KMS-11 (cell line): ENCODE data around the gene BCL2L2.

ENCODE experiments used
- H2AFZ ChIP-seq: fragments of 200-600 bp; sonication (generic); 2 replicates; pipeline ENCODE4 v1.6.1; 2016; ENCODE audit warnings: antibody characterized with exemption, mixed run types, low read depth
- H3K27ac ChIP-seq: fragments of 200-600 bp; sonication (generic); 2 replicates; pipeline ENCODE4 v1.6.1; 2016; ENCODE audit warnings: mild to moderate bottlenecking, mixed run types
- H3K27me3 ChIP-seq: fragments of 200-600 bp; sonication (generic); 2 replicates; pipeline ENCODE4 v1.6.1; 2017; ENCODE audit warnings: mild to moderate bottlenecking, low read depth, mixed run types, moderate library complexity; ENCODE audit not compliant: insufficient read depth
- H3K36me3 ChIP-seq: fragments of 200-600 bp; sonication (generic); 2 replicates; pipeline ENCODE4 v1.6.1; 2017; ENCODE audit warnings: mild to moderate bottlenecking, mixed run types; ENCODE audit not compliant: insufficient read depth
- H3K4me1 ChIP-seq: fragments of 200-600 bp; sonication (generic); 2 replicates; pipeline ENCODE4 v1.6.1; 2016; ENCODE audit warnings: mild to moderate bottlenecking, low read depth, mixed run types; ENCODE audit not compliant: poor library complexity, severe bottlenecking
- H3K4me2 ChIP-seq: fragments of 200-600 bp; sonication (generic); 2 replicates; pipeline ENCODE4 v1.7.0; 2016; ENCODE audit warnings: mild to moderate bottlenecking, mixed run types
- H3K4me3 ChIP-seq: fragments of 200-600 bp; sonication (generic); IDR thresholded peaks from 2 replicates; pipeline ENCODE4 v1.6.1; 2017; ENCODE audit warnings: low read depth, low read length, mixed read lengths; ENCODE audit not compliant: insufficient read depth
- H3K79me2 ChIP-seq: fragments of 200-600 bp; sonication (generic); 2 replicates; pipeline ENCODE4 v1.6.1; 2016; ENCODE audit warnings: low read depth, mixed run types; ENCODE audit not compliant: insufficient read depth
- H3K9ac ChIP-seq: fragments of 200-600 bp; sonication (generic); 2 replicates; pipeline ENCODE4 v1.6.1; 2016; ENCODE audit warnings: mild to moderate bottlenecking, mixed run types
- H4K20me1 ChIP-seq: fragments of 200-600 bp; sonication (generic); 2 replicates; pipeline ENCODE4 v1.6.1; 2016; ENCODE audit warnings: mild to moderate bottlenecking, mixed run types; ENCODE audit not compliant: insufficient read depth
- CTCF ChIP-seq: fragments of 200-600 bp; sonication (generic); conservative IDR thresholded peaks from 2 replicates; pipeline ENCODE4 v1.6.1; 2017; ENCODE audit warnings: low read depth, mild to moderate bottlenecking, antibody characterized with exemption, low read length, moderate library complexity, mixed read lengths

The BCL2L2 gene

DNA sequence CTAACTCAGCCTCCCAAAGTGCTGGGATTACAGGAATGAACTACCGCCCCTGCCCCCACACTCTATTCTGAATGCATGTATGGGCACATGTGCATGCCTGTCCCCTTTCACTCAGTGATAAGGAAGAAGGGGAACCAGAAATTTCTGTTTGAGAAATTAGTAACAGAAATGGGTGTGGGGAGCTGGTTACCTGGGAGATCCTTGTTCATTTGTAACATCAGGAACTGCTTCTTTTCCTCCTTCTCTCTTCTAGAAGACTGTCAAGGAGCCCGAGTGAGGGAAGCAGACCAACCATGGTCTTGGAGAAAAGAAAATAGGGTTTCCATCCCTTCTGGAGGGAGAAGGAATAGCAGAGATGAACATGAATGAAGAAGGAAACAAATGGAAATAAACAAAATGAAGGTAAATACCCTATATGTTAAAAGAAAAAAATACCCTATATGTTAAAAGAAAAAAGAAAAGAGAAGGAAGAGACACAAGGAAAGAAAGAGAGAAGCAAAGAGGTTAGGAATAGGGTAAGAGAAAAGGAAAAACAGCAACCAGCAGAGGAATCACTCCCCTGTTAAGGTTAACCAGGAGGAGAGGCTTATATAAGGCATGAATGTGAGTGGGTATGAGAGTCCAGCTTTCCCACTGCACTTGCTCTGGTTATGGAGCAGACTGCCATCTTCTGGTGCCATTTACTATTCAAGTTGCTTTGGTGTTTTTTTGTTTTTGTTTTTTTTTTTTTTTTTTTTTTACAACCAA, 7.2 kb upstream of the BCL2L2 start:
- H3K4me2 ChIP-seq, result no peak overlapping the region
- no peak overlapping the region for H3K9ac ChIP-seq
- H3K4me1 ChIP-seq, result peaks cover 19% of the 10 kb centered on the region
- H3K79me2 ChIP-seq, result 0 out of 2 replicates have a peak, but pooled peaks cover 5% of the 10 kb centered on the region
- no peaks in the 10 kb centered on the region for H4K20me1 ChIP-seq
- TF ChIP-seq CTCF, result no peak
- H3K4me3 ChIP-seq, result no peak overlapping the region
- H3K36me3 ChIP-seq, result no peaks in the 10 kb centered on the region
- H3K27ac ChIP-seq, result no peak overlapping the region
- H3K27me3 ChIP-seq, result no peaks in the 10 kb centered on the region
- no peak overlapping the region for H2AFZ ChIP-seq

DNA sequence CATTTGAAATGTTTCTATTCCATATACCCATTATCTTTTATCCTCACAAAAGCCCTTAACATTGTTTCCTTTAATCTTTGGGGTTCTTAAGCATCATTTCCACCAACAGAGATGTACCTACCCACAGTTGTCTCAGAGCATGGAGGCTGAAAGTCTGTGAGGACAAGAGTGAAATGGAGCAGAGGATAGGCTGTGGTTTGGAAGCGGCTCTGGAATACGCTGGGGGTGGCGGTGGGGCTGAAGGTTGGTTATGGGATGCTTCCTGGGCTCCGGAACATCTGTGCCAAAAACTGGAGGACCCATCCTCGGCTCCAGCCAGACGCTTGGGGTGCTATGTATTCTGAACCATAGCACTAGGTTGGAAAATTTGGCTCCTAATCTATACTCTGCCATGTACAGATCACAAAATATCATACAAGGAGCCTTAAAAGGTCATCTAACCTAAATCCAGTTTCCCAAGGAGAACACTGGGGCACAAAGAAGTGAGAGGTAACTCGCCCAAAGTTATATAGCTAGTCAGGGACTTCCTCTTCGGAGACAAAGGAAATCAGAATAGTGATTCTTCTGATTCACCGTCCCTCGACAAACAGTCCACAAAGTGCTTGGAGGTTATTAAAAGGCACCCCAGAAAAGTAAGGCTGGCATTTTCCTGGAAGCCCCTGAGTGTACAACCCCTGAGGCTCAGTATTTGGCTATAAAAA, 6.5 kb upstream of the BCL2L2 start:
- Histone ChIP-seq H3K36me3 (no peaks in the 10 kb centered on the region), H4K20me1 (no peaks in the 10 kb centered on the region), H3K27ac (peak overlapping the region; percentile 26; the same call in 1 of the 2 replicates), H3K27me3 (no peaks in the 10 kb centered on the region), H2AFZ (no peak overlapping the region; the same call in 1 of the 2 replicates), H3K4me3 (no peak overlapping the region), H3K4me2 (peak overlapping the region; percentile 76), H3K4me1 (peaks cover 18% of the 10 kb centered on the region), H3K79me2 (0 out of 2 replicates have a peak, but pooled peaks cover 5% of the 10 kb centered on the region), H3K9ac (peak overlapping the region; percentile 68; the same call in 1 of the 2 replicates)
- TF ChIP-seq CTCF, result 0 out of 2 replicates have a peak, but pooled peaks have one; percentile 6

GRCh38 chr14:23300687-23301223, 5.9 kb upstream of the BCL2L2 start:
- H2AFZ ChIP-seq, result no peak overlapping the region; the same call in 1 of the 2 replicates
- H4K20me1 ChIP-seq, result no peaks in the 10 kb centered on the region
- no peak overlapping the region for H3K4me3 ChIP-seq
- no peaks in the 10 kb centered on the region for H3K36me3 ChIP-seq
- peaks cover 15% of the 10 kb centered on the region for H3K4me1 ChIP-seq
- TF ChIP-seq CTCF, result no peak
- H3K79me2 ChIP-seq, result 0 out of 2 replicates have a peak, but pooled peaks cover 5% of the 10 kb centered on the region
- peak overlapping the region; percentile 68; the same call in 1 of the 2 replicates for H3K9ac ChIP-seq
- H3K27me3 ChIP-seq, result no peaks in the 10 kb centered on the region
- H3K4me2 ChIP-seq, result peak overlapping the region; percentile 76
- H3K27ac ChIP-seq, result peak overlapping the region; percentile 26; the same call in 1 of the 2 replicates

GRCh38 chr14:23301288-23301968, 5.2 kb upstream of the BCL2L2 start:
- H3K9ac ChIP-seq, result peak overlapping the region; percentile 78; the same call in 1 of the 2 replicates
- peak overlapping the region; percentile 69; the same call in 1 of the 2 replicates for H2AFZ ChIP-seq
- no peaks in the 10 kb centered on the region for H3K36me3 ChIP-seq
- H3K4me2 ChIP-seq, result no peak overlapping the region
- H3K4me1 ChIP-seq, result peaks cover 15% of the 10 kb centered on the region
- H3K79me2 ChIP-seq, result 0 out of 2 replicates have a peak, but pooled peaks cover 5% of the 10 kb centered on the region
- no peaks in the 10 kb centered on the region for H3K27me3 ChIP-seq
- H3K27ac ChIP-seq, result peak overlapping the region; percentile 76
- no peak; the same call in 1 of the 2 replicates for TF ChIP-seq CTCF
- no peaks in the 10 kb centered on the region for H4K20me1 ChIP-seq
- no peak overlapping the region for H3K4me3 ChIP-seq
